ENCODE measurements around the gene NUP160.

- TF ChIP-seq EZH2 (IDR thresholded peaks at IDR 0.05) (no peak), POLR2AphosphoS5 (IDR thresholded peaks at IDR 0.05; ENCODE audit: borderline replicate concordance, low read depth, low read length) (no peak), FOXP2 (optimal IDR thresholded peaks at IDR 0.05; ENCODE audit: control extremely low read depth, extremely low read length, insufficient read depth) (no peak)
These were observed 6.5 kb upstream of the NUP160 start for GRCh38 chr11:47854667-47855066.

Measured in SK-N-MC (cell line).